ENCODE results near the gene OBSCN.

Gene OBSCN

DNA sequence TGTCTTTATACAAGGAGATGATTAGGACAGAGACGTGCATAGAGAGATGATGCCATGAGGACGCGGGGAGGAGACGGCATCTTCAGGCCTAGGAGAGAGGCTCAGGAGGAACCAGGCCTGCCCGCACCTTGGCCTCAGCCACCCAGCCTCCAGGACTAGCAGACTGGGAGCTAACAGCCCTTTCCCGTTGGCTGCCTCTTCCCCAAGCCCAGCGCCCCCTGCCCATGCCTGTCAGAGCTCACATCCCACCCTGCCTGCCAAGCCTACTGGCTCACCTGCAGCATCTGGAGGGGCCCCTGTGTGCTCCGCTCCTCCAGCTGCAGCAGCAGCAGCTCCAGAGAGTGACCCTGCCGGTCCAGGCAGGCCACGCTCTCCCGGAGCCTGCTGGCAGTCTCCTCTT lies 202.8 kb downstream of the OBSCN start:
- no peak for DNase-seq

DNA sequence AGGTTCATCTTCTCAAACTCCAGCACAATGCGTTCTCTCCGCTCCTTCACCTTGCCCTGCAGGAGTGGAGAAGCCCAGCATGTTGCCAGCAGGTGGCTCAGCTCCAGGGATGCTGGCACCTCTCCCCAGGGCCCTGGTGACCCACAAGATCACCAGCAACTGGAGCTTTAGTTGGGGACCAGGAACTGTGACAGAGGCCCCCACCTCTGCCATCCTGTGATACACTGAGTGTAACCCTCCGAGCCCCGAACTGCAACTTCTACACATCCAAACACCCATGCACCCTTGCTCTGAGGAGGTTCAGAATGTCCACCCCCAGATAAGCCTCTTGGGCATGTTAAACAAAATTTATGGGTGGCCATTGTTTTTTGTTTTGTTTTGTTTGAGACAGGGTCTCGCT lies 203.3 kb downstream of the OBSCN start:
- no peak for DNase-seq

DNA sequence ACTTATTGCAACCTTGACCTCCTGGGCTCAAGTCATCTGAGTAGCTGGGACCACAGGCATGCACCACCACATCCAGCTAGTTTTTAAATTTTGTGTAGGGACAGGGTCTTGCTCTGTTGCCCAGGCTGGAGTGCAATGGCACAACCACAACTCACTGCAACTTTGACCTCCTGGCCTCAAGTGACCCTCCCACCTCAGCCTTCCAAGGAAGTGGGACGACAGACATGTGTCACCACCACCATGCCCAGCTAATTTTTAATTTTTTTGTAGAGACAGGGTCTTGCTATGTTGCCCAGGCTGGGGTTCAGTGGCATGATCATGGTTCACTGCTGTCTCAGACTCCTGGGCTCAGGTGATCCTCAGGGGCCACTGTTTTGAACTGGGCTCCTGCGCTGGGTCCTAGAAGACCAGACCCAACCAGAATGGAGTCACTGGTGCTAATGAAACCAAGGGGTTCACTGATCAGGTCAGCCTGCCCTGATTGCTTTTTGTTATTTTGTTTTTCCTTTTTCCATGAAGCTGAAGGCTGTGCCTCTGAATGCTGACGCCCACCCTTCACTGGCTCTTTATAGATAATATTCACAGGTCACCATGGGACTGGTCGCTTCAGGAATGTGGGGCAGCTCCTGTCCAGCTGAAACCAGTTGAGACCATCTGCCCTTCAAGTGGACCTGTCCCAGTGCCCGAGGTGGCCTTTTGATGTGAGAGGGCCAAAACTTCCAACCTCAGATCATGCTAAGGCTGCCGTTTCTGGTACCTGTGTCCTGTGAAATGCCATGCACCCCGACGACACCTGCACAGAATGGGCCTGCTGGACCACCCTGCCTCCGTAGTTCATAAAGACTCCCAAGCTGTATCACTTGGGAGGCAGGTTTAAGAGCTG lies 203.9 kb downstream of the OBSCN start:
- DNase-seq = no peak

DNA sequence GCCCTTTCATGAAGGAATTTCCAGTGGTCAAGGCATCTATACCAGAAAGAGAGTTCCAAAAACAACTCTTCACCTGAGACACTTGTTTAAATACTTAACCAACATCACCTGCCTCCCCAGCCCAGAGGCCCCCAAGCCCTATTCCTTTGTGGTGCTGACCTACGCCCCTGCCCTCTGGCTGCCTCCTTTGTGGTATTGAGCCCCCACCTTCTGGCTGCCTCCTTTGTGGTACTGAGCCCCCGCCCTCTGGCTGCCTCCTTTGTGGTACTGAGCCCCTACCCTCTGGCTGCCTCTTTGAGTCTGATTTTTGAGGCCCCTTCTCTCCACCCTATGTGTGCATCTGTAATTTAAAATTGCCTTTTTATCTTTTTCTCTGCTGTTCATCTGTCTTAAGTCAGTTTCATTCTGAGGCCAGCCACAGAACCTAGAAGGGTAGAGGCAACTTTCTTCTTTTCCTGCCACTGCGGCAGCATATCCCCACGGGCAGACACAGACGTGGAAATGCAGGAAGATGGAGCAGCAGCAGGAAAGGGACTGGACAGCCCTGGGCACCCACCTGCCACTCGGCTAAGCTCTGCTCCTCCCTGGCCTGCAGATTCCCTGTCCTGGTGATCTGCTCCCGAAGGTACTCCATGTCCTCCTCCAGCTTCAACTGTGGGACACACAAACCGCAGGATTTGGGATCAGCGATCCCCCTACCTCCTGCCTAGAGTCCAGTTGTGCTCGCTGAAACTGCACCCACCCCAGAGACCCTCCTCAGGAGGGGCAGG lies 205.6 kb downstream of the OBSCN start:
- no peak for DNase-seq

DNA sequence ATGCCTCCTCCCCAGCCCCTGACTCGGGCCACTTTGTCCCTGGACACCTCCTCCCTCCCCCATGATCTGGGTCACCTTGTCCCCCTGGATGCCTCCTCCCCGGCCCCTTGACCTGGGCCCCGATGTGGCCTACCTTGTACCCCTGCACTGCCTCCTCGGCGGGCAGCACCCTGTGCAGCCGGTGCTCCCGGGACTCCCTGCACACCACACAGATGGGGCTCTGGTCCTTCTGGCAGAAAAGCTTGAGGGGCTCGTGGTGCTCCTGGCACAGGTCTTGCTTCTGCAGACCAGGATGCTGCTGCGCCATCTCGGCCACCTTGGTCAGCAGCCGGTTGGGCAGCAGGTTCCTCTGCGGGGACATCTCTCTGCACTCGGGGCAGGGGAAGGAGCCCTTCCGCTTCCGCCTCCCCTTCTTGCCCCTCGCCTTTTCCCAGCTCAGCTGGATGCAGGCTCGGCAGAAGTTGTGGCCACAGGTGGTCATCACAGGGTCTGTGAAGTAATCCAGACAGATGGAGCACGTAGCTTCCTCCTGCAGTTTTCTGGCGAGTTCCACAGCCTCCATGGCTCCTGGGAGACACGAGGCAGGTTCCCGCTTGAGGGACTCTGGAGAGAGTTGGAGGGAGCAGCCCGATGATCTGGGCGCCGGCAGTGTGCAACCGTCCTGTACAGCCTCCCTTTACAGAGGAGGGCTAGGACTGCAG lies 206.8 kb downstream of the OBSCN start:
- DNase-seq = no peak

DNA sequence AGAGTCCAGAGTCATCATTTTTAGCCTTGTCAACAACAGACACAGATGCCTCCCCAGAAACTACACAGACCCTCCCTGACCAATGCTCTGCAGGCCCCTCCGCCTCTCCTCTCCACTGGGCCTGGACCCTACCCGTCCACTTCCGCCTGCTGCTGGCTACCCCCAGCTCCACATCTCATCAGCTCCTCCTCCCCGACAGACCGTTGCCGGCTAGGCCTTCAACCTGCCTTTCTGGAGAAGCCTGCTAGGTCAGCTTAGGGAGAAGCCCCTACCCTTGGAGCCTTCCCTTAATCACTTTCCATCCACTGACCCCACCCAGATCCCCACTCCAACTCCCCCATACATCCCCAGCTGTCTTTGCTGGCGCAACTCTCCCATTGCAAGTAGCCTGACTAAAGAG lies 207.4 kb downstream of the OBSCN start:
- no peak for DNase-seq

DNA sequence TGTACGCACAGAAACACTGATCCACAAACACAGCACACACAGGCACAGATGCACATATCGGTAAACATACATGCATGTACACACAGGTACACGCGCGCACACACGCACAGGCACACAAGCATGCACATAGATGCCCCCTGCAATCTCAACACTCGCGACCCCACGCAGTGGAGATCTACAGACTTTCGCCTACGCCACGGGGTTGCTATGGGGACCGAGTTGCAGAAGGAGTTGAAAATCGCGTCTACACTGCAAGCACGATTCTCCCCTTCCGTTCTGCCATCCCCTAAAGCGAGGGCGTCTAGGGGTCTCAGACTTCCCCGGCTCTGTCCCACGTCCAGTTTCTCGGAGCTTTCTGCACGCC lies 208.0 kb downstream of the OBSCN start:
- DNase-seq = no peak

DNA sequence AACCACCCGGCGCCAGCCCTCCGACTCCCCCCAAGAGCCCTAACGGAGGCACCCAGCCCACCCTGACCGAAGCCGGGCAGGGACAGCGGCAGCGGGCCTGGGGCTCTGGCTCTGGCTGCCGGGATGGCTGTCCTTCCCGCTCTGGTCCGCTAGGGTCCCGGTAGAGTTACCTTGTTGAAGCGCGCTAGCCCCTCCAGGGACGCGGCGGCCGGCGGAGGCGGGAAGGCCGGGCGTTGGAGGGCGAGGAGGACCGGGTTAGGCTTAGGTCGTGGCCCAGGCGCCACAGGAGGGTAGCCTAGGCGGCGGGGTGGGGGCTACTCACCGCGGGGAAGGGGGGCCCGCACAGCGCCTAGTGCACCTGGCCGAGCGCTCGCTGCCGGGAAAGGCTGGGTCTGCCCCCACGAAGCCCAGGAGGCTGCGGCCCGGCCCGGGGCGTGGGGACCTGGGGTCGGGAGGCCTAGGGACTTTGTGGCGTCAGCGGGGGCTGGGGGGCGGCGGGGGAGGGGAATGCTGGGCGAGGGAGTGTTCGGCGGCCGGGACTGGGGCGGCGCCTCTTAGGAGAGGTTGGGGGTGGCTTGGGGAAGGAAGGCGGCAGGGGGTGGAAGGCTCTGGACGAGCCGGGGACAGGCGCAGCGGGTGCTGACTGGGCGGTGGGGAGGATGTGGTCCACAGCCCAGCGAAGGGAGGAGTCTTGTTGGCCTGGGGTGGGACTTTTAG lies 208.5 kb downstream of the OBSCN start, which contains the start of gene TRIM17:
TSS of gene TRIM17 (minus strand) at position 645 of the 717 bp plus-strand sequence. CDS start 1,789 bp downstream, outside the sequence.
- no peak for DNase-seq

DNA sequence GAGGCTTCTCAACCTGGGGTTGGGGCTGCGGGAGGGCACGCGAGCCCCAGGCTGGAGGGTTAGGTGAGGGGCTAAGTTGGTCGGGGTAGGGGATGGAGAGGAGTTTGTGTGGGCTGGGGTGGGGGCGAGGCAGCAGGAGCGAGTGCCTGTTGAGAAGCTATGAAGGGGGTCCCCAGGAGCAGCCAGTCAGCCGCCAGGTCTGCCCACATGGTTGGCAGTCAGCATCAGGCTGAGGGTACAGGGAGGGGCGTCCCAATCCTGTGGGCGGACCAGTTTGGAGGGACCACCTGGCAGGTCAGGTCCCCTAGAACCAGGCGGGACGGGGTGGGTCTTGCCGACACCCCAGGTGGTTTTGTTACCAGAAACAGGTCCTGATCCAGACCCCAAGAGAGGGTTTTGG lies 209.2 kb downstream of the OBSCN start:
- DNase-seq = no peak

DNA sequence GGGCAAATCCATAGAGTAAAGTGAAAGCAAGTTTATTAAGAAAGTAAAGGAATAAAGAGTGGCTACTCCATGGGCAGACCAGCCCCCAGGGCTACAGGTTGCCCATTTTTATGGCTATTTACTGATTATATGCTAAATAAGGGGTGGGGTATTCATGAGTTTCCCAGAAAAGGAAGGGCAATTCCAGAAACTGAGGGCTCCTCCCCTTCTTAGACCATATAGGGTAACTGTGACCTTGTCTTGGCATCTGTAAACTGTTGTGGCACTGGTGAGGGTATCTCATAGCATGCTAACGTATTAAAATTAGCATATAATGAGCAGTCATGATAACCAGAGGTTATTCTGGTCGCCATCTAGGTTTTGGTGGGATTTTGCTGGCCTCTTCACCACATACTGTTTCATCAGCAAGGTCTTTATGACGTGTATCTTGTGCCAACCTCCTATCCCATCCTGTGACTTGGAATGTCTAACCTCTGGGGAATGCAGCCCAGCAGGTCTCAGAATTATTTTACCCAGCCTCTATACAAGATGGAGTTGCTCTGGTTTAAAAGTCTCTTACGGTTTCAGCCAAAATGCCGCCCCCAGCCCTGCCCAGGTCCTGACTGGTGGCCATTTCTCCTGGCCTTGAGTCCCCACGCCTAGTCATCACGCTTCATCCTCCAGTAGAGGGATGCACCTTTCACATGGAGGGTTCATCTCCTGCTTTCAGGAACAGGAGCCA lies 209.8 kb downstream of the OBSCN start:
- DNase-seq = no peak

DNA sequence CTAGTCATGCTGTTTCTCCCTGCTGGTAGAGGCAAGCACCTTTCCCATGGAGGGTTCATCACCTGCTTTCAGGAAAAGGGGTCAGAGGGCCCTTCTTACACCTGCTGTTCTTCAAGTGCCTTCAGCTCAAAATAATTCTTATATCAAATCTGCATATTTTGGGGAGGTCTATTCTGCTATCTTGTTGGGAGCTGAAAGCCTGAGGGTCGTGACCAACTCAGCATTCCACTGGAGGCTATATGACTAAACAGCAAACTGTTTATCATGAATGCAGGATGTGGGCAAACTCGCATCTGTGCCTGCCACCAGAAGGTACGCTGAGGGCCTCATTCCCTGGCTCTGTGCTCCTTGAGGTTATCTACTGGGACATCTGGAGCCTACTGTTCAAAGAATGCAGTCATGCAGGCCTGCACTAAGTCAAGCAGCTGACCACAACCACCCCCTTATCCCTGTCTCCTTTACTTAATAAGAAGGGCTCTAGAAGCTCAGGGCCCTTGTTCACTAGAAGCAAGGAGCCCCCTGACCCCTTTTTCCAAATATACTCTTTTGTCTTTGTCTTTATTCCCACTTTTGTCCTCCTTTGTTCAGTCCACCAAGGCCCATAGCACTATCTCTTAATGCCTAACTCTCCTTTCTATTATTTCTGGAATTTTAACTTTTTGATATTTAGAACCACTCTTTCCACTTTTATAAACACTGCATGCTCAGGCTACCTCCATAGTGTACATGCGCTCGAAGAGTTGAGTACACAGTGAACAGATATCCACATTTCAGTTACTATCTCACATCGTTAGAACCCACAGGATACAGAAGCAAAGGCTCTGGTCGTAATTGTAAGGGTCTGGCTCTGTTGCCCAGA lies 213.4 kb downstream of the OBSCN start:
- DNase-seq = no peak

DNA sequence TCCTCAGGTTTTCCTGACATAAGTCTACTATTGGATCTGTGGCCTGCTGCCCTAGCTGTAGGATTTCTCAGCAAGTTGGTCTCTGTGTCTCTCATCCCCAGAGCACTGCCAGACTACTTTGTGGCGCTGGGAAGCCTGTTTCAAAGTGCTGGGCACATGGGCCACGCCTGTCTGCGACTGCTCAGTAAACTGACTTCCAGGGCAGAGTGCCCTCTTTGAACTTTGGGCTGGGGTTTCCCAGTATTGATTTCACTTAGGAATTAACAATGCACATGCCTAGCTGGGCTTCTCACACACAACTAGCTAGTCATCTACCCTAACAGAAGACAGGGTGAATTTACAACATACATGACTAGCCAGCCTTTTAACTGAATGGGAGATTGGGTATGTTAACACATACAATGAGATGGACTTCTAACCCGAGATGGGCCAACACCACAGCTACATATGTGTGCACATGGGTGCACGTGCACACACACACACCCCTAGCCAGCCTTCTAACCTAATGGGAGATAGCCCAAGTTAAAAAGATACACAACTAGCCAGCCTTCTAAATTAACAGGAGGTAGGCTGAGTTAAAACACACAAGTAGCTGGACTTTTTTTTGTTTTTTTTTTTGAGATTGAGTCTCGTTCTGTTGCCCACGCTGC lies 215.7 kb downstream of the OBSCN start:
- DNase-seq = no peak

DNA sequence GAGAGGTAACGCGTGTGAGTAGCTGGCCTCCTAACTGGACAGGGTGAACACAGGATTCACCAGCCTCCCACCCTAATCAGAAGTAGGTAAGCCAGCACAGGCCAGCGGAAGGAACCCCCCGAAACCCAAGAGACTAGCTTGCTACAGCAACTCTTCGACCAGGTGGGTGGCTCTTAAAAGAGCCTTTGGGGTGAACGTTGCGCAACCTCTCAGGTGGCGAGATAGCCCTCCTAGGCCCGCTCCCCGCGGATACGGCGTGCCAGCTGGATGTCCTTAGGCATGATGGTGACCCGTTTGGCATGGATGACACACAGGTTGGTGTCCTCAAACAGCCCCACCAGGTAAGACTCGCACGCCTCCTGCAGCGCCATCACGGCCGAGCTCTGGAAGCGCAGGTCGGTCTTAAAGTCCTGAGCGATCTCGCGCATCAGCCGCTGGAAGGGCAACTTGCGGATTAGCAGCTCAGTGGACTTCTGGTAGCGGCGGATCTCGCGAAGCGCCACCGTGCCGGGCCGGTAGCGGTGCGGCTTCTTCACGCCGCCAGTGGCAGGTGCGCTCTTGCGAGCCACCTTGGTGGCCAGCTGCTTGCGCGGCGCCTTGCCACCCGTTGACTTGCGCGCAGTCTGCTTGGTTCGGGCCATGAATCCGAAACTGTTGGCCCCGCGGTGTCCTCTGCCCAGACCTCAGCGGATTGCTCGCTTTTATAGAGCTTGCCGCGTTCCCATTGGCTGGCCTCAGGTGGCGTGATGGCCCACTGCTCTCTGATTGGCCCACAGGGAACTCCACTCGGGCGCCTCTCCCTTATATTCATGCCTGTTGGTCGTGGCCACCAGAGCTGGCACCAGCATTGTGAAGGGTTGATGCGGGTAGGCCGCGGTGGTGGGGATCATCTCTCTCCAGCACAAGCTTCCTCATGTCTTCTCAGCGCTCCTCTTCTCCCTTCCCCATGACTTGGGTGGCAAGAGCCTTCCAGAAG lies 217.1 kb downstream of the OBSCN start:
- no peak for DNase-seq

DNA sequence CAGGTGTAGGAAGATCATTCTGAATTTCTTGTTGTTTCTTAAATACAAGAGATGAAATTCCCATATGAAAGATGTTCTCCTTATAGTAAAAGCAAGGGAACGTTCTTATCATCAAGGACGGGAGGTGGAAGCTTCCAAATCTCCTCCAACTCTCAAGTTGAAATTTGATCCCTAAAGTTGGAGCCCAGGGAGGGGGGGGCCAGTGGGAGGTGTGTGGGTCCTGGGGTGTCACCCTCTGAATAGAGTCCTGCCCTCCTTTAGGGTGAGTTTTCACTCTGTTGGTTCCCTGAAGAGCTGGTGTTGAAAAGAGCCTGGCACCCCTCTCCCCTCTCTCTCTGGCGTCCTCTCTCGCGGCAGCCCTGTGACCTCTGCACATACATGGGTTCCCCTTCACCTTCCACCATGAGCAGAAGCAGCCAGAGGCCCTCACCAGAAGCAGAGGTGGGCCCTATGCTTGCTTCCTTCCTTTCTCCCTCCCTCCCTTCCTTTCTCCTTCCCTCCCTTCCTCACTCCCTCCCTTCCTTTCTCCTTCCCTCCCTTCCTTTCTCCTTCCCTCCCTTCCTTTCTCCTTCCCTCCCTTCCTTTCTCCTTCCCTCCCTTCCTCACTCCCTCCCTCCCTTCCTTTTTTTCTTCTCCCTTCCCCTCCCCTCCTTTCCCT lies 218.8 kb downstream of the OBSCN start:
- no peak for DNase-seq

DNA sequence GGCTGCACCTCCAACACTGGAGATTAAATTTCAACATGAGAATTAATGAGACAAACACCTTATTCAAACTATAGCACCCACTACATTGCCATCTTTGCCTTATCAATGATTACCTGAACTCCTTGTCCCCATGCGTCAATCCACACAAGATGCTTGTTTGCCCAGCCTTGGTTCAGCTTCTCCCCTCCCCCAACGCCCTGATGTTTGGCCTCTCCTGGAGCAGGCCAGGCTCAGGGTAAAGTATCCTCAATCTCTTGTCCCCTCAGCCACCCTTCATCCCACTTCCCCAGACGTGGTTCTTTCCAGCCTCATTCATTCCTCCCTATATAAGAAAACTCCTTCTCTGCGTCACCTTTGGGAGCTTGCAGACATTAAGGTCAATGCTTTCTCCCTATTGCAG lies 220.6 kb downstream of the OBSCN start:
- DNase-seq = no peak
